EH (cell line): ENCODE data around the gene F3.
A peak's percentile ranks its signal among the peaks of the same experiment; 100 is the strongest.

Source experiments
- DNase-seq: peaks from one replicate; pipeline ENCODE4 v3.0.0-alpha.2; 2015; ENCODE audit warnings: low read depth

Gene F3

GRCh38 chr1:94527447-94528031 is 14.0 kb downstream of the F3 start:
- DNase-seq = peak; percentile 48

DNA sequence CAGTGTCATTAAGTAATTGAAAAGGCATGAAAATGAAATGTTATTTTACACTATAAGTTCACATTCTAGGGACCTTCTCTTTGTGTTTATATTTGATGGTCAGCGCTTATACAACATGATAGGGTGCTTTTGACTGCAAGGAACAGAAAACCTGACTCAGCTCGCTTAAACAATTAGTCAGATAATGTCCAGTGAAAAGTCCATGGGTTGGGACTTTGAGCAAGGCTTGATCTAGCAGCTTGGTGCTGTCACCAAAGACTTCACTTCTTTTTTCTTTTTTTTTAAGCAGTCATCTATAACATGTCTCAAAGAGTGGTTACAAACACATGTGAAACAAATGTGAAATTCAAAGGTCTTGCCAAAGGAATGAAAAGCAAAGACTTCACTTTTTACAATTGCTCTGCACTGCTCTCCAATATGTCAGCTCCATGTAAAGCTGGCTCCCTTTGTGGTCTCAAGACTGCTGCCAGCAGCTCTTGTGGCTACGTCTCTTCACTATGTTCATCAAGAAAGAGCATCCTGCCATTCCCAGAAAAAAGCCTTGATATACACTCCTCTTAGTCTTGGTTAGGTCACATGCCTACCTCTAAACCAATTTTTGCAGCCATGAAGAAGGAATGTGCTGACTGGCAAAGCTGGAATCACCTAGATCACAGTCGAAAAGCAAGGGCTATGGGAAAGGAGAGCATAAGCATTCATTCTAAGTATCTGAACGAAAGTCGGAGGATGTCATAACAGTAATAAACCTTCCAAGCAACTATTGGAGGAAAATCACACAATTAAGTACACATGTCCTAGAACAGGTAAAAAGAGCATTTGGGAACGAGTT is 15.2 kb downstream of the F3 start:
- DNase-seq = no peak

GRCh38 chr1:94524531-94524930 is 17.0 kb downstream of the F3 start:
- DNase-seq = no peak

- DNase-seq = peak; percentile 77
Observed at GRCh38 chr1:94522304-94522703, 19.3 kb downstream of the F3 start.

DNA sequence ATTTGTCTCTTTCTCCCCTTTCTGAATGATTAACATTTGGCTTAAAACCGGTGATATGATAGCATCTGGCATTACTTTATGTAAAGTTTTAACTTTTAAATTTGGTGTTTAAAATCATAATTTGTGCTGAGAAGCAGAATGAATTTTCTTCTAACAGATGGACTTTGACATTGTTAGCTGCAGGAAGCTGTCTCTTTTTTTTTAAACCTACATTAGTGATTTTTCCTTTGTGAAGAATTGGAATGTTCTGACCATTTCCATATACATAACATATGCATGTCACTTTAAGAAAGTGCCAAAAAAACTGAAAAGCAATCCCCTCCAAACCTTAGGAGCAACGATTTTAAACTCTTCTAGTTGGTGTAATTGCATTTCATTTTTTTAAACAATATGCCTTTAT is 22.2 kb downstream of the F3 start:
- DNase-seq = no peak

DNA sequence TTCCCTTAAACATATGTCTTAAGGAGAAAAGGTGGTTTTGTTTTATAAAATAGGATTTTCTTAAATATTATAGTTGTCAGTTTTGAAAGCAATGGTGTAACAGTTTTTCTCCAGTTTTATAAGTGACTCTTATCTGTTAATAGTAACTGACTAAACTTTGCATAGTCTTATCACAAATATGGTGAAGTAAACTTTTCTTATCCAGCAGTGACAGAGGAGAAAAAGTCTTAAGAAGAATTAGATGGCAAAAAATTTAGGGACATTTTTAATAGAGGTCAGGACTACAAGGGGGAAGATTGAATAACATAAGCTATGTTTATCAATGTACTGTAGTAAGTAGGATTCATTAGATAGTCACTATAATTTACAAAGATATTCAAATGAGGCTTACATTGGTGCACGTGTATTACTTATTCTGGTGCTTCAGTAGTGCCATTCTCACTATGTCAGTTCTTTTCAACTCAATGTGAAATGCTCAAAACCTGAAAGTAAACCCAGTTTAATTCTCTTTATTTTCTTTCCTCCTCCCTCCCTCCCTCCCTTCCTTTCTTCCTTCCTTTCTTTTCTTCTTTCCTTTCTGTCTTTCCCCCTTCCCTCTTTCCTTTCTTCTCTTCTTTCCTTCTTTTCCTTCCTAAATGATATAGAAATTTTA is 26.1 kb downstream of the F3 start:
- DNase-seq = no peak

DNA sequence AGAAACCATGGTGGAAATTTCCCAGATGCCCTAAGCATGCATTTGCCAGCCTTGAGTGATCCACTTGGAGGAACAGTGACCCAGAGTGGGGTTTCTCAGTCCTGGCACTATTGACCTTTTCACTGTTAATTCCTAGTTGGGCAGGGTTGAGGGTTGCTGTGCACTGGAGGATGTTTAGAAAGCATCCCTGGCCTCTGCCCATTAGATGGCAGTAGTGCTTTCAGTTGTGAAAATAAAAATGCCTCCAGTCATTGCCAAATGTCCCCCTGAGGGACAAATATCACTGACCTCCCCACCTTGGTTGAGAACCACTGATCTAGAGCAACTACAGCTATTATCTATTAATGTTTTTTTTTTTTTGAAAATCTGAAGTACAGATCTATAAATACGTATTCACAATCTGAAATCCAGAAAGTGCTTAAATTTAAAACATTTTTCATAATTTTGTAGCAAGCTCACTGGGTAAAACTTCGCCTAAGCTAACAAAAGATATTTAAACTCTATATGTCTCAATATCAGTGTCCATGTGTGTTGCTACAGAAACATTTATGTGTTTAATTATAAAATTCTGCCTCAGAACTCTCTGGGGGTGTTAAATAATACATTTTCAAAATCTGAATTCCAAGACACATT is 27.3 kb downstream of the F3 start:
- DNase-seq = peak; percentile 46

GRCh38 chr1:94512816-94513215 is 28.7 kb downstream of the F3 start:
- DNase-seq = no peak

DNA sequence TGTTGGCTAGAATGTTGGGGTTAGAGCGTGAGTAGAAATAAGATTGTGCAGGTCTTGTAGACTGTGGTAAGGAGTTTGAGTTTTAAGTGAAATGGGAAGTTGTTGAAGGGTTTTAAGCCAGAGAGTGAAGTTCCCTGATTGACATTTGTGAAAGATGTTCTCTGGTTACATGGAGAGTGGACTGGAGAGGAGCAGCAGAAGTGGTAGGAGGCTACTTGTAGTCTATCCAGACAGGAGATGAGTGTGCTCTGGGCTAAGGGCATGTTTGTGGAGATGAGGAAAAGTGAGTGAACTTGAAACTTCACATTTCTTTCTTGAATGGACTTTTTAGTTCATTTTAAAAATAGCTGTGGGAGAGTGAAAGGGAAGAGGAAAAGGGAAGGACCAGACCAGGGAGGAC is 37.0 kb downstream of the F3 start:
- no peak for DNase-seq

GRCh38 chr1:94503153-94503552 is 38.4 kb downstream of the F3 start:
- no peak for DNase-seq

DNA sequence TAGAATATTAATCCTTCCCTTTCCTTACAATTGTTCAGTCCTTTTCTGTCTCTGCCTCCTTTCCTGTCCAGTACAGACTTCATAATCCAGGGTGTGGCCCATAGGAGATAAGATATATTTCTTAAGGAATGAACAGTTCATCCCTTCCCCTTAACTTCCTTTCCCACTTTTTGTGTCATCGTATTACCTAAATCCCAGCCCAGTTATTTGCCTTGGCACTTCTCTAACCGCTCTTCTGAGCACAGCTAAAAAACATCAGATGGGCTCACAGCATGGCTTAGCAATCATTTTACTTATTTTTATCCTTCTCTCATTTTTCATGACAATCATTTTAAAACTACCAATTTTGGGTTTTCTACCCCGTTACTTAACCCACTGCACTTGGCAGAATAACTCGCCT is 39.6 kb downstream of the F3 start:
- DNase-seq = no peak

DNA sequence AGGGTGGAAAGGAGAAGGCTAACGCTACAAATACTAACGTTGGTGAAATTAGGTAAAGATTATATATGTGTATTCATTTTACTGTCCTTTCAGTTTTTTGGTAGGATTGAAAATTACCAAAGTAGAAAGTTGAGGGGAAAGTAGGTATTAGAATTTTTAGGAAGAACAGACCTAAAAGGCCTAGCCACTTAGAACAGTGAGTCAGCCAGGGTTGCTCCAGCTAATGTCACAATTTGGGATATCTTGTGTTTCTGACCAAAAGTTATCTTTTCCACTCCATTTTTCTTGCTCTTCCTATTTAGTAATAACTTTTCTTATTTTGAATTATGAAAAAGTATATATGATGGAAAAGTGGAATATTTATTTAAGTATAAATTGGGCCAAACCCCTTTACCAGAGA is 40.1 kb downstream of the F3 start:
- no peak for DNase-seq

DNA sequence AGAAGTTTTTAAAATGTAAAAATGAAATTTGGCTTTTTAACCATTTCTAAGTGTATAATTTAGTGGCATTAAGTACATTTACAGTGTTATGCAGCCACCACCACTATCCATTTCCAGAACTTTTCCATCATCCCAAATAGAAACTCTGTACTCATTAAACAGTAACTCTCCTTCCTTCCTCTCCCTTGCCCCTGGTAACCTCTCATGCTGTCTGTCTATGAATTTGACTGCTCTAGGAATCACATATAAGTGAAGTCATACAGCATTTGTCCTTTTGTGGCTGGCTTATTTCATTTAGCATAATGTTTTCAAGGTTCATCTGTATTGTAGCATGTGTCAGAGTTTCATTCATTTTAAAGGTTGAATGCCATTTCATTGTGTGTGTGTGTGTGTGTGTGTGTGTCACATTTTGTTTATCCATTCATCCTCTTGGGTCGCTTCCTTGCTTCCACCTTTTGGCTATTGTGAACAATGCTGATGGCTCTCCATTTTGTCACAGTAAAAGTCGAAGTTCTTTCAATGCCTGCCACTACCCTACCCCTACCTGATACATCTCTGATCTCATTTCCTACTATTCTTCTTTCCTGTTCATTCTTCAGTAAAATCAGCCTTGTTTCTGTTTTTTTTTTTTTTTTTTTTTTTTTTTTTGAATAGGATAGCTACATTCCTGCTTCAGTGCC is 45.3 kb downstream of the F3 start:
- no peak for DNase-seq

- DNase-seq = peak; percentile 58
Observed at GRCh38 chr1:94490556-94490955, 51.0 kb downstream of the F3 start.

- no peak for DNase-seq
Observed at GRCh38 chr1:94486990-94487389, 54.6 kb downstream of the F3 start.

DNA sequence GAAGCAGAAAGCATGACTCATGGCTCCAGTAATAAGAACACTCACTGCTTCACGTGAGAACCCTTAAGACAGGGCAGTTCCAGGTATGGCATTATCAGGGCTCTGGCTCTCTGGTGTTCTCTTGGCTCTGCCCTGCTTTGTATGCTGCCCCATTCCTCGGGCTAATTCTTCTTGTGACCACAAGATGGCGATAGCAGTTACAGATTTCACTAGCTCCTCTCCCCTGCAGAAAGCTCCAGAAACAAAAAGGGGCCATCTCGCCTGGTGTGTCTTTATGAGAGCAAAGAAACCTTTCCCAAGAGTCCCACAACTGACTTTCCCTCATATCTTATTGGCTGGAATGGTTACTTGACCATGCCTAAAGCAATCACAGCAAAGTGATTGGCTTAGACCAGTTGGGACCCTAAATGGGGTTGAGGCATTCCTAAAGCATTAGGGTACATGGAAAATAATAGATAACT is 60.1 kb downstream of the F3 start:
- DNase-seq = peak; percentile 75

- DNase-seq = no peak
Observed at GRCh38 chr1:94479682-94480081, 61.9 kb downstream of the F3 start.
